Trophoblast cell (in vitro differentiated cells and primary cell): ENCODE results near the gene ARHGAP40.

Experiments
- DNase-seq, 2 donors: peaks; one replicate each; pipeline ENCODE4 v3.0.0-alpha.2; 2016
- H2AFZ ChIP-seq: 2 replicates; pipeline ENCODE4 v1.6.1; 2013; ENCODE audit warnings: low read length, moderate library complexity, mild to moderate bottlenecking; ENCODE audit not compliant: insufficient read depth, poor library complexity
- H2AK5ac ChIP-seq: 2 replicates; pipeline ENCODE4 v1.6.1; 2013; ENCODE audit warnings: mild to moderate bottlenecking, low read length
- H2BK120ac ChIP-seq: 2 replicates; pipeline ENCODE4 v1.6.1; 2013; ENCODE audit warnings: low read length, mild to moderate bottlenecking, moderate library complexity; ENCODE audit not compliant: insufficient read depth, poor library complexity
- H2BK12ac ChIP-seq: 2 replicates; pipeline ENCODE4 v1.6.1; 2013; ENCODE audit warnings: mild to moderate bottlenecking, low read length, moderate library complexity
- H2BK5ac ChIP-seq: 2 replicates; pipeline ENCODE4 v1.6.1; 2013; ENCODE audit warnings: low read length, low read depth, moderate library complexity, mild to moderate bottlenecking; ENCODE audit not compliant: poor library complexity
- H3K14ac ChIP-seq: 2 replicates; pipeline ENCODE4 v1.6.1; 2013; ENCODE audit warnings: mild to moderate bottlenecking, low read length
- H3K18ac ChIP-seq: 2 replicates; pipeline ENCODE4 v1.6.1; 2013; ENCODE audit warnings: mild to moderate bottlenecking, low read length
- H3K23ac ChIP-seq: 2 replicates; pipeline ENCODE4 v1.6.1; 2013; ENCODE audit warnings: low read length
- H3K27ac ChIP-seq: 2 replicates; pipeline ENCODE4 v1.5.1; 2013; ENCODE audit warnings: low read depth, mild to moderate bottlenecking, inconsistent platforms, low read length, moderate library complexity
- H3K27me3 ChIP-seq: 2 replicates; pipeline ENCODE4 v1.6.1; 2013; ENCODE audit warnings: inconsistent platforms, mild to moderate bottlenecking, low read length, moderate library complexity; ENCODE audit not compliant: insufficient read depth
- H3K36me3 ChIP-seq, 2 experiments: 1 replicate in 1 of 2; 2 replicates in 1 of 2; pipeline ENCODE4 v1.6.1; 2013; ENCODE audit warnings: low read length in 2 of 2, mild to moderate bottlenecking in 2 of 2, moderate library complexity in 1 of 2; ENCODE audit not compliant: insufficient read depth in 2 of 2, control insufficient read depth in 1 of 2
- H3K4ac ChIP-seq: 2 replicates; pipeline ENCODE4 v1.6.1; 2013; ENCODE audit warnings: low read depth, mild to moderate bottlenecking, low read length, moderate library complexity
- H3K4me1 ChIP-seq, 2 experiments: 1 replicate in 1 of 2; 2 replicates in 1 of 2; pipeline ENCODE4 v1.6.1; 2013; ENCODE audit warnings: low read length in 2 of 2, mild to moderate bottlenecking in 2 of 2, moderate library complexity in 1 of 2; ENCODE audit not compliant: insufficient read depth in 2 of 2, control insufficient read depth in 1 of 2
- H3K4me2 ChIP-seq: 2 replicates; pipeline ENCODE4 v1.6.1; 2013; ENCODE audit warnings: inconsistent platforms, mild to moderate bottlenecking, low read length, moderate library complexity
- H3K4me3 ChIP-seq: 2 replicates; pipeline ENCODE4 v1.5.1; 2013; ENCODE audit warnings: mild to moderate bottlenecking, low read depth, low read length, inconsistent platforms
- H3K79me1 ChIP-seq: one replicate; pipeline ENCODE4 v1.6.1; 2013; ENCODE audit warnings: low read length
- H3K79me2 ChIP-seq: 2 replicates; pipeline ENCODE4 v1.6.1; 2013; ENCODE audit warnings: low read length, mild to moderate bottlenecking; ENCODE audit not compliant: control insufficient read depth, insufficient read depth, poor library complexity
- H3K9ac ChIP-seq: 2 replicates; pipeline ENCODE4 v1.6.1; 2013; ENCODE audit warnings: mild to moderate bottlenecking, low read length
- H3K9me3 ChIP-seq: 2 replicates; pipeline ENCODE4 v1.6.1; 2013; ENCODE audit warnings: low read depth, mild to moderate bottlenecking, control low read depth, inconsistent platforms, low read length; ENCODE audit not compliant: insufficient read depth
- H4K12ac ChIP-seq: 2 replicates; pipeline ENCODE4 v1.6.1; 2013; ENCODE audit warnings: low read depth, mild to moderate bottlenecking, low read length, moderate library complexity
- H4K8ac ChIP-seq: 2 replicates; pipeline ENCODE4 v1.6.1; 2013; ENCODE audit warnings: low read depth, mild to moderate bottlenecking, low read length, moderate library complexity
- H4K91ac ChIP-seq: one replicate; pipeline ENCODE4 v1.6.1; 2013; ENCODE audit warnings: low read depth, mild to moderate bottlenecking, low read length, moderate library complexity
- WGBS: extraction: QIAGEN DNeasy Blood & Tissue Kit; methylation state at CpG from one replicate; pipeline ENCODE4 v1.1.7; 2013; ENCODE audit warnings: missing lambda C conversion rate; ENCODE audit not compliant: insufficient read length, insufficient coverage; ENCODE audit errors: extremely low coverage; 5-methylcytosine and 5-hydroxymethylcytosine counted together

Gene ARHGAP40

GRCh38 chr20:38671186-38671585 is 69.6 kb downstream of the ARHGAP40 start:
- Histone ChIP-seq H2AK5ac (no peak overlapping the region), H3K4me3 (no peak overlapping the region), H3K36me3 (no peaks in the 10 kb centered on the region), H3K9me3 (peaks cover 2% of the 10 kb centered on the region), H4K91ac (no peak overlapping the region), H3K4ac (no peak overlapping the region), H3K9ac (no peak overlapping the region), H3K79me1 (peaks cover 2% of the 10 kb centered on the region), H3K23ac (no peak overlapping the region), H3K18ac (no peak overlapping the region), H3K4me2 (no peak overlapping the region), H4K8ac (no peak overlapping the region), H3K4me1 (peaks cover 8% of the 10 kb centered on the region in 2 experiments), H3K27ac (no peak overlapping the region), H2BK12ac (no peak overlapping the region), H2BK5ac (no peak overlapping the region), H4K12ac (no peak overlapping the region), H3K27me3 (peaks cover 4% of the 10 kb centered on the region), H2BK120ac (no peak overlapping the region), H3K79me2 (peaks cover 2% of the 10 kb centered on the region), H3K14ac (no peak overlapping the region), H2AFZ (no peak overlapping the region)
- no CpG with 5 or more reads among the region's 6 CpGs for WGBS
- no peak for DNase-seq

GRCh38 chr20:38671701-38672292 is 70.2 kb downstream of the ARHGAP40 start:
- no peak overlapping the region for H2AK5ac ChIP-seq

GRCh38 chr20:38672504-38672903 is 70.9 kb downstream of the ARHGAP40 start:
- peaks cover 2% of the 10 kb centered on the region for H3K79me1 ChIP-seq
- H3K9ac ChIP-seq = no peak overlapping the region
- no peak overlapping the region for H2AK5ac ChIP-seq
- H2BK5ac ChIP-seq = no peak overlapping the region
- no peak overlapping the region for H2AFZ ChIP-seq
- H3K27ac ChIP-seq = no peak overlapping the region
- peaks cover 2% of the 10 kb centered on the region for H3K9me3 ChIP-seq
- H3K14ac ChIP-seq = no peak overlapping the region
- no peak overlapping the region for H4K12ac ChIP-seq
- no peak overlapping the region for H2BK12ac ChIP-seq
- DNase-seq = no peak
- no peaks in the 10 kb centered on the region for H3K36me3 ChIP-seq
- H2BK120ac ChIP-seq = no peak overlapping the region
- H3K27me3 ChIP-seq = peaks cover 4% of the 10 kb centered on the region
- H3K79me2 ChIP-seq = peaks cover 2% of the 10 kb centered on the region
- no peak overlapping the region for H3K18ac ChIP-seq
- no peak overlapping the region for H4K91ac ChIP-seq
- no peak overlapping the region for H4K8ac ChIP-seq
- no CpG with 5 or more reads among the region's 3 CpGs for WGBS
- H3K23ac ChIP-seq = no peak overlapping the region
- peaks cover 8% of the 10 kb centered on the region in 2 experiments for H3K4me1 ChIP-seq
- H3K4ac ChIP-seq = no peak overlapping the region
- no peak overlapping the region for H3K4me2 ChIP-seq
- H3K4me3 ChIP-seq = no peak overlapping the region

More at GRCh38 chr20:38671701-38672292, 70.2 kb downstream of the ARHGAP40 start:
- Histone ChIP-seq H3K79me1 (peaks cover 2% of the 10 kb centered on the region), H3K23ac (no peak overlapping the region), H3K18ac (no peak overlapping the region), H2BK5ac (no peak overlapping the region), H4K8ac (no peak overlapping the region), H4K12ac (no peak overlapping the region), H2BK12ac (no peak overlapping the region), H3K36me3 (no peaks in the 10 kb centered on the region), H3K4me1 (peaks cover 8% of the 10 kb centered on the region in 2 experiments), H2BK120ac (no peak overlapping the region), H3K79me2 (peaks cover 2% of the 10 kb centered on the region), H3K14ac (no peak overlapping the region), H3K4ac (no peak overlapping the region), H2AFZ (no peak overlapping the region), H4K91ac (no peak overlapping the region), H3K27ac (no peak overlapping the region), H3K9me3 (peaks cover 2% of the 10 kb centered on the region), H3K4me3 (no peak overlapping the region), H3K9ac (no peak overlapping the region), H3K27me3 (peaks cover 4% of the 10 kb centered on the region), H3K4me2 (no peak overlapping the region)
- no CpG with 5 or more reads among the region's 4 CpGs for WGBS
- DNase-seq = no peak

- Histone ChIP-seq H3K4me3 (no peak overlapping the region), H3K79me2 (peaks cover 2% of the 10 kb centered on the region), H3K14ac (no peak overlapping the region), H2AK5ac (no peak overlapping the region), H2BK12ac (no peak overlapping the region), H4K91ac (no peak overlapping the region), H3K23ac (no peak overlapping the region), H3K4me2 (peak overlapping the region; percentile 98), H2BK5ac (no peak overlapping the region), H3K27me3 (peaks cover 4% of the 10 kb centered on the region), H3K18ac (no peak overlapping the region), H3K36me3 (no peaks in the 10 kb centered on the region), H3K4ac (no peak overlapping the region), H3K27ac (no peak overlapping the region), H3K4me1 (peaks cover 8% of the 10 kb centered on the region in 2 experiments), H2AFZ (no peak overlapping the region), H3K79me1 (peaks cover 2% of the 10 kb centered on the region), H4K8ac (no peak overlapping the region), H4K12ac (no peak overlapping the region), H3K9ac (no peak overlapping the region), H3K9me3 (peaks cover 2% of the 10 kb centered on the region), H2BK120ac (no peak overlapping the region)
- WGBS = no CpG with 5 or more reads among the region's 5 CpGs
- DNase-seq = no peak
Measured at GRCh38 chr20:38673261-38673660, 71.7 kb downstream of the ARHGAP40 start.
